Effector memory CD4-positive, alpha-beta T cell (primary cell): ENCODE data around the gene IMMP2L.
A peak's percentile ranks its signal among the peaks of the same experiment; 100 is the strongest.

Source experiments
- DNase-seq, 3 donors: peaks; one replicate each; pipeline ENCODE4 v3.0.0-alpha.2; 2020
- H3K27ac ChIP-seq: 2 replicates; pipeline ENCODE4 v1.7.0; 2013; ENCODE audit warnings: mild to moderate bottlenecking, low read length, moderate library complexity; ENCODE audit not compliant: insufficient read depth, poor library complexity, severe bottlenecking
- H3K27me3 ChIP-seq: replicated peaks from 2 replicates; pipeline ENCODE4 v1.7.0; 2013; ENCODE audit warnings: mild to moderate bottlenecking, low read length; ENCODE audit not compliant: insufficient read depth, control insufficient read depth, poor library complexity, severe bottlenecking
- H3K36me3 ChIP-seq: 2 replicates; pipeline ENCODE4 v1.7.0; 2013; ENCODE audit warnings: mild to moderate bottlenecking, low read length, moderate library complexity; ENCODE audit not compliant: control insufficient read depth, insufficient read depth
- H3K4me1 ChIP-seq: 2 replicates; pipeline ENCODE4 v1.7.0; 2013; ENCODE audit warnings: low read length, mild to moderate bottlenecking; ENCODE audit not compliant: control insufficient read depth, insufficient read depth, poor library complexity, severe bottlenecking
- H3K4me3 ChIP-seq: 2 replicates; pipeline ENCODE4 v1.7.0; 2013; ENCODE audit warnings: low read length, low read depth, mild to moderate bottlenecking; ENCODE audit not compliant: insufficient read depth, poor library complexity, severe bottlenecking
- H3K9me3 ChIP-seq: 2 replicates; pipeline ENCODE4 v1.7.0; 2013; ENCODE audit warnings: mild to moderate bottlenecking, low read length, moderate library complexity; ENCODE audit not compliant: control insufficient read depth

Gene IMMP2L

GRCh38 chr7:111138586-111138985 is 423.7 kb downstream of the IMMP2L start:
- no peak for DNase-seq
- H3K4me1 ChIP-seq: peaks cover 9% of the 10 kb centered on the region
- H3K27me3 ChIP-seq: no peaks in the 10 kb centered on the region
- no peak overlapping the region for H3K4me3 ChIP-seq
- H3K36me3 ChIP-seq: no peaks in the 10 kb centered on the region
- H3K27ac ChIP-seq: peak overlapping the region; percentile 49
- no peaks in the 10 kb centered on the region for H3K9me3 ChIP-seq

GRCh38 chr7:111138193-111138569 is 424.1 kb downstream of the IMMP2L start:
- Histone ChIP-seq H3K36me3 (no peaks in the 10 kb centered on the region), H3K4me1 (peaks cover 9% of the 10 kb centered on the region), H3K9me3 (no peaks in the 10 kb centered on the region), H3K27ac (peak overlapping the region; percentile 49), H3K27me3 (no peaks in the 10 kb centered on the region), H3K4me3 (no peak overlapping the region)
- peak; percentile 25 to 35 (median 28) for DNase-seq

- Histone ChIP-seq H3K27ac (peak overlapping the region; percentile 49), H3K36me3 (no peaks in the 10 kb centered on the region), H3K4me3 (no peak overlapping the region), H3K9me3 (no peaks in the 10 kb centered on the region), H3K4me1 (peaks cover 9% of the 10 kb centered on the region), H3K27me3 (no peaks in the 10 kb centered on the region)
- DNase-seq: peak in 2 of 3 donors; percentile 0 to 9
Observed at GRCh38 chr7:111137296-111138192, 424.7 kb downstream of the IMMP2L start.

- H3K4me1 ChIP-seq: peaks cover 2% of the 10 kb centered on the region
- no peaks in the 10 kb centered on the region for H3K9me3 ChIP-seq
- H3K27me3 ChIP-seq: no peaks in the 10 kb centered on the region
- H3K36me3 ChIP-seq: no peaks in the 10 kb centered on the region
- no peak for DNase-seq
- H3K27ac ChIP-seq: no peak overlapping the region
- H3K4me3 ChIP-seq: no peak overlapping the region
Observed at GRCh38 chr7:111132833-111133232, 429.5 kb downstream of the IMMP2L start.

- Histone ChIP-seq H3K9me3 (no peaks in the 10 kb centered on the region), H3K27ac (no peak overlapping the region), H3K27me3 (no peaks in the 10 kb centered on the region), H3K36me3 (no peaks in the 10 kb centered on the region), H3K4me1 (no peaks in the 10 kb centered on the region), H3K4me3 (no peak overlapping the region)
- DNase-seq: no peak
Observed at GRCh38 chr7:111129435-111129834, 432.9 kb downstream of the IMMP2L start.

GRCh38 chr7:111126987-111127386 is 435.3 kb downstream of the IMMP2L start:
- H3K9me3 ChIP-seq: no peaks in the 10 kb centered on the region
- H3K27ac ChIP-seq: no peak overlapping the region
- no peaks in the 10 kb centered on the region for H3K36me3 ChIP-seq
- H3K27me3 ChIP-seq: no peaks in the 10 kb centered on the region
- no peak overlapping the region for H3K4me3 ChIP-seq
- no peak for DNase-seq
- H3K4me1 ChIP-seq: no peaks in the 10 kb centered on the region

GRCh38 chr7:111115966-111116365 is 446.3 kb downstream of the IMMP2L start:
- Histone ChIP-seq H3K4me3 (no peak overlapping the region), H3K4me1 (no peaks in the 10 kb centered on the region), H3K27ac (no peak overlapping the region), H3K36me3 (no peaks in the 10 kb centered on the region), H3K9me3 (no peaks in the 10 kb centered on the region), H3K27me3 (no peaks in the 10 kb centered on the region)
- DNase-seq: no peak

GRCh38 chr7:111113263-111114017 is 448.9 kb downstream of the IMMP2L start:
- no peak for DNase-seq
- Histone ChIP-seq H3K4me3 (no peak overlapping the region), H3K9me3 (no peaks in the 10 kb centered on the region), H3K27me3 (no peaks in the 10 kb centered on the region), H3K36me3 (no peaks in the 10 kb centered on the region), H3K4me1 (no peaks in the 10 kb centered on the region), H3K27ac (no peak overlapping the region)

- no peaks in the 10 kb centered on the region for H3K36me3 ChIP-seq
- H3K4me1 ChIP-seq: no peaks in the 10 kb centered on the region
- H3K9me3 ChIP-seq: no peaks in the 10 kb centered on the region
- no peaks in the 10 kb centered on the region for H3K27me3 ChIP-seq
- no peak for DNase-seq
- H3K27ac ChIP-seq: no peak overlapping the region
- no peak overlapping the region for H3K4me3 ChIP-seq
Observed at GRCh38 chr7:111112439-111112838, 449.9 kb downstream of the IMMP2L start.

GRCh38 chr7:111108496-111108895 is 453.8 kb downstream of the IMMP2L start:
- H3K4me1 ChIP-seq: no peaks in the 10 kb centered on the region
- H3K36me3 ChIP-seq: no peaks in the 10 kb centered on the region
- no peak overlapping the region for H3K4me3 ChIP-seq
- H3K27ac ChIP-seq: no peak overlapping the region
- H3K27me3 ChIP-seq: no peaks in the 10 kb centered on the region
- no peak for DNase-seq
- no peaks in the 10 kb centered on the region for H3K9me3 ChIP-seq
